GM23338 (cell line): ENCODE results near the gene ALPL. TPM values are rescaled to one million over a fixed set of nuclear protein-coding genes. Genes with fewer than 3 reads are reported as not detected.

Source experiments
- ATAC-seq: fragments of 200-7000 bp; cut with Tn5 transposase; 3 replicates; pipeline ENCODE4 v1.9.1; 2020
- DNase-seq: peaks from one replicate; pipeline ENCODE4 v3.0.0-alpha.2; 2015; ENCODE audit warnings: low spot score
- H2AFZ ChIP-seq: fragments of 200-600 bp; sonication (generic); 2 replicates; pipeline ENCODE4 v1.8.0; 2016; ENCODE audit warnings: antibody characterized with exemption, mild to moderate bottlenecking, moderate library complexity
- H3F3A ChIP-seq: fragments of 200-600 bp; sonication (generic); replicated peaks from 2 replicates; pipeline ENCODE4 v1.8.0; 2017; ENCODE audit warnings: antibody characterized with exemption, mixed run types, low read depth
- H3K27ac ChIP-seq: fragments of 200-600 bp; sonication (generic); 2 replicates; pipeline ENCODE4 v1.6.1; 2016; ENCODE audit warnings: low read depth
- H3K27me3 ChIP-seq: fragments of 200-600 bp; sonication (generic); 2 replicates; pipeline ENCODE4 v1.8.0; 2016; ENCODE audit warnings: mild to moderate bottlenecking, mixed run types, moderate library complexity; ENCODE audit not compliant: insufficient read depth
- H3K36me3 ChIP-seq: fragments of 200-600 bp; sonication (generic); 2 replicates; pipeline ENCODE4 v1.8.0; 2016; ENCODE audit warnings: mild to moderate bottlenecking; ENCODE audit not compliant: insufficient read depth
- H3K4me1 ChIP-seq: fragments of 200-600 bp; sonication (generic); 2 replicates; pipeline ENCODE4 v1.8.0; 2016; ENCODE audit warnings: mild to moderate bottlenecking, moderate library complexity; ENCODE audit not compliant: insufficient read depth
- H3K4me2 ChIP-seq: fragments of 200-600 bp; sonication (generic); 2 replicates; pipeline ENCODE4 v1.7.1; 2017; ENCODE audit warnings: mixed run types
- H3K4me3 ChIP-seq: fragments of 200-600 bp; sonication (generic); 2 replicates; pipeline ENCODE4 v1.6.1; 2016; ENCODE audit warnings: mixed run types
- H3K79me2 ChIP-seq: fragments of 200-600 bp; sonication (generic); replicated peaks from 2 replicates; pipeline ENCODE4 v1.8.0; 2017; ENCODE audit warnings: mild to moderate bottlenecking; ENCODE audit not compliant: insufficient read depth
- H3K9me2 ChIP-seq: fragments of 200-600 bp; sonication (generic); 2 replicates; pipeline ENCODE4 v1.8.0; 2017; ENCODE audit not compliant: insufficient read depth
- H4K20me1 ChIP-seq: fragments of 200-600 bp; sonication (generic); replicated peaks from 2 replicates; pipeline ENCODE4 v1.8.0; 2017; ENCODE audit warnings: mild to moderate bottlenecking; ENCODE audit not compliant: insufficient read depth
- H3K27ac Mint-ChIP-seq: 2 replicates; pipeline ENCODE4 v1.8.0; 2020; ENCODE audit warnings: inconsistent platforms, mild to moderate bottlenecking, moderate library complexity, mixed read lengths
- H3K27me3 Mint-ChIP-seq: 3 replicates; pipeline ENCODE4 v1.8.0; 2022; ENCODE audit warnings: low read depth, mild to moderate bottlenecking, moderate library complexity, mixed read lengths, inconsistent platforms; ENCODE audit not compliant: insufficient read depth, poor library complexity
- H3K36me3 Mint-ChIP-seq: 3 replicates; pipeline ENCODE4 v1.8.0; 2021; ENCODE audit warnings: low read depth, mild to moderate bottlenecking, inconsistent platforms, moderate library complexity, mixed read lengths
- H3K4me1 Mint-ChIP-seq: 3 replicates; pipeline ENCODE4 v1.8.0; 2020; ENCODE audit warnings: mild to moderate bottlenecking, inconsistent platforms, mixed read lengths
- H3K4me3 Mint-ChIP-seq: 3 replicates; pipeline ENCODE4 v1.8.0; 2021; ENCODE audit warnings: moderate library complexity, mild to moderate bottlenecking, inconsistent platforms, mixed read lengths
- H3K9me3 Mint-ChIP-seq: 3 replicates; pipeline ENCODE4 v1.8.0; 2020; ENCODE audit warnings: moderate library complexity, mild to moderate bottlenecking, inconsistent platforms, mixed read lengths
- ETS1 ChIP-seq: IDR thresholded peaks from 2 replicates; pipeline ENCODE4 v1.6.1; 2016; ENCODE audit warnings: antibody characterized with exemption
- EZH2 ChIP-seq: fragments of 200-600 bp; sonication (generic); IDR thresholded peaks from one replicate; pipeline ENCODE4 v1.8.0; 2017; ENCODE audit warnings: antibody characterized with exemption, mild to moderate bottlenecking, low read depth; ENCODE audit not compliant: unreplicated experiment
- JUNB ChIP-seq: IDR thresholded peaks from one replicate; pipeline ENCODE4 v1.6.1; 2016; ENCODE audit warnings: antibody characterized with exemption; ENCODE audit not compliant: unreplicated experiment
- NANOG ChIP-seq: IDR thresholded peaks from 2 replicates; pipeline ENCODE4 v1.6.1; 2016; ENCODE audit warnings: antibody characterized with exemption, borderline replicate concordance
- POLR2AphosphoS5 ChIP-seq: IDR thresholded peaks from 2 replicates; pipeline ENCODE4 v1.6.1; 2016; ENCODE audit warnings: antibody characterized with exemption, low read depth
- REST ChIP-seq: IDR thresholded peaks from one replicate; pipeline ENCODE4 v1.6.1; 2018; ENCODE audit warnings: antibody characterized with exemption; ENCODE audit not compliant: unreplicated experiment
- ZNF462 ChIP-seq: fragments of 250-450 bp; sonication (Bioruptor Pico); IDR thresholded peaks from 2 replicates; pipeline ENCODE4 v1.5.0; 2020; ENCODE audit warnings: mild to moderate bottlenecking, moderate library complexity
- polyA plus RNA-seq: library from polyadenylated mRNA; unstranded; fragments of >200 nt; fragmentation: Nextera tagmentation; extraction: Ambion mirVana; gene quantifications from 2 replicates; pipeline ENCODE4 v1.2.1, GENCODE V29; 2016
- total RNA-seq: library from RNA; depleted of rRNA; stranded (reverse); fragments of >200 nt; shearing (Covaris generic); gene quantifications from 2 replicates; pipeline ENCODE4 v1.2.3, GENCODE V29; 2014

Gene ALPL
- total and polyA plus RNA-seq, 2 experiments from 2014 or later = 116 to 187 TPM

DNA sequence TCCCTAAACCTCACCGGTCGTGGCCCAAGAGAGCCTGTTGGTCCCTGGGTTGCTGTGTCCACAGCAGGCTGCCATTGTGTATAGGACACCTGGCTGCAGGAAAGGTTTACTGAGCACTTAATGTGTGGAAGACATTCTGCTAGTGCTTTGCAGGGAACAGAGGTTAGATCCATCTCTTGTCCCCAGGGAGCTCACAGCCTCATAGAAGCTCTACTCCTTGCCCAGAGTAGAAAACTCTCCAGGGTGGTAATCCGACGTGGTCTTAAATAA lies 16.9 kb upstream of the ALPL start (continued):
- TF ChIP-seq ETS1 = no peak
- TF ChIP-seq POLR2AphosphoS5 = no peak
- no peak for TF ChIP-seq JUNB
- no peak for TF ChIP-seq NANOG
- TF ChIP-seq ZNF462 (CRISPR knock-in tag) = no peak

DNA sequence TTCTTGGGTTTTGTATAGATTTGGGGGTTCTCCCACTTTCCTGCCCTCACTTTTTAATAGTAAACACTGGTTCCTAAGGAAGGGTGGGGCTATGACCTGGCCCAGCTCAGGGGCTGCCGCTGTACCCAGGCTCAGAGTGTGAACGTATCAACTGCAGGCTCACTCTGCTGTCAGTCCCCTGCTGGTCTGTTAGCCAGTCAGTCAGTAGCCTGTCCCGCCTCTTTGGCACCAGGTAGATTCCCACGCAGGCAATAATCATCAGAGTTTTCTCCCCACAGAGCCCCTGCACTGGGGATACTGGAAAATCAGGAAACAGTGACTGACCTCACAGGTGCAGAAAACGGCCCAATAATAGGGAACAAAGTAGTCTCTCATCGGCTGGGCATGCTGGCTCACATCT lies 15.0 kb upstream of the ALPL start:
- H3F3A ChIP-seq = no peaks in the 10 kb centered on the region
- H3K4me3 ChIP-seq = no peak overlapping the region
- H3K4me1 Mint-ChIP-seq = peaks cover 14% of the 10 kb centered on the region; the same call in 2 of the 3 replicates
- H3K79me2 ChIP-seq = no peaks in the 10 kb centered on the region
- TF ChIP-seq EZH2 = no peak
- TF ChIP-seq REST = no peak
- no peak overlapping the region for H3K4me2 ChIP-seq
- ATAC-seq (peak; percentile 31), DNase-seq (no peak)
- H3K36me3 ChIP-seq = no peaks in the 10 kb centered on the region
- no peaks in the 10 kb centered on the region for H3K27me3 Mint-ChIP-seq
- no peak overlapping the region for H3K27ac Mint-ChIP-seq
- peaks cover 20% of the 10 kb centered on the region for H3K9me3 Mint-ChIP-seq
- peaks cover 9% of the 10 kb centered on the region; the same call in 2 of the 3 replicates for H3K36me3 Mint-ChIP-seq
- H3K27ac ChIP-seq = no peak overlapping the region
- no peak overlapping the region for H2AFZ ChIP-seq
- no peaks in the 10 kb centered on the region for H4K20me1 ChIP-seq
- no peak overlapping the region for H3K4me3 Mint-ChIP-seq
- H3K9me2 ChIP-seq = no peaks in the 10 kb centered on the region
- no peaks in the 10 kb centered on the region for H3K27me3 ChIP-seq
- H3K4me1 ChIP-seq = no peaks in the 10 kb centered on the region
